Motor neuron (in vitro differentiated cells): ENCODE results near the gene GAN. TPM values are rescaled to one million over a fixed set of nuclear protein-coding genes. Genes with fewer than 3 reads are reported as not detected.
A peak's percentile ranks its signal among the peaks of the same experiment; 100 is the strongest.
"Not testable (repeated sequence)": the region's sequence is repeated elsewhere in the genome, so short reads cannot be mapped to it uniquely, and the experiment has no call there.

Experiments
- ATAC-seq, 8 experiments: fragments of 200-7000 bp; cut with Tn5 transposase; replicated peaks in 6 of 8; 2 replicates each; pipeline ENCODE4 v1.8.0; 2021; ENCODE audit warnings: mild to moderate bottlenecking in 8 of 8, moderate library complexity in 8 of 8
- H3K27ac ChIP-seq, 2 donors: fragments of 250-450 bp; sonication (Bioruptor Pico); 2 replicates each; pipeline ENCODE4 v1.9.0; 2021; ENCODE audit warnings: antibody characterized with exemption in 2 of 2, mild to moderate bottlenecking in 2 of 2, moderate library complexity in 1 of 2
- H3K4me1 ChIP-seq, 2 donors: fragments of 250-450 bp; sonication (Bioruptor Pico); replicated peaks in 1 of 2; 2 replicates each; pipeline ENCODE4 v1.6.1; 2021; ENCODE audit warnings: antibody characterized with exemption in 2 of 2, mild to moderate bottlenecking in 2 of 2, moderate library complexity in 1 of 2
- H3K4me3 ChIP-seq, 5 donors: fragments of 250-450 bp; sonication (Bioruptor Pico); 2 replicates each; pipeline ENCODE4 v1.9.0; 2021; ENCODE audit warnings: antibody characterized with exemption in 5 of 5, mild to moderate bottlenecking in 5 of 5, moderate library complexity in 4 of 5
- WGBS, 10 experiments: fragments of 450-650 bp; shearing (Covaris generic); methylation state at CpG; one replicate each; pipeline ENCODE4 v1.0.0; 2022; 5-methylcytosine and 5-hydroxymethylcytosine counted together
- in situ Hi-C, 9 experiments: fragments of 400-800 bp; cut with MboI; loops; one replicate each; pipeline ENCODE4 v1.15.0; 2021; ENCODE audit warnings: low sequenced_read_pairs in 9 of 9, low pct_unique_long_range_greater_than_20kb in 2 of 9; ENCODE audit not compliant: unreplicated experiment in 9 of 9
- total RNA-seq, 8 experiments: library from RNA; unstranded; fragments of 300-600 nt; gene quantifications; 2 replicates each; pipeline versions ENCODE4 v1.2.3 to v1.2.4, GENCODE V29; 2022

Gene GAN
- total RNA-seq, 8 experiments from 2014 or later: 6.2 to 14.5 (median 9.9) TPM

- WGBS, 10 experiments: 89 to 100% (median 93%) methylated on average over 1 to 6 of the region's 6 CpGs; no CpG with 5 or more reads in 1 of the 10 experiments
- no peak overlapping the region for H3K4me3 ChIP-seq
- no peaks in the 10 kb centered on the region for H3K4me1 ChIP-seq
- in situ Hi-C loops: no loop called here
- H3K27ac ChIP-seq: no peak overlapping the region
- no peak for ATAC-seq
Measured at GRCh38 chr16:81335669-81336068, 20.9 kb downstream of the GAN start.

- no peak overlapping the region for H3K4me3 ChIP-seq
- no peak overlapping the region for H3K27ac ChIP-seq
- no peak for ATAC-seq
- H3K4me1 ChIP-seq: no peaks in the 10 kb centered on the region
- WGBS, 10 experiments: 73 to 100% (median 94%) methylated on average over 1 to 5 of the region's 5 CpGs; no CpG with 5 or more reads in 2 of the 10 experiments
- in situ Hi-C loops: no loop called here
Measured at GRCh38 chr16:81337097-81337496, 22.3 kb downstream of the GAN start.

GRCh38 chr16:81345172-81345571 lies 30.4 kb downstream of the GAN start:
- WGBS, 10 experiments: 100% methylated on average over 1 to 2 of the region's 3 CpGs; no CpG with 5 or more reads in 6 of the 10 experiments
- H3K4me3 ChIP-seq, in situ Hi-C loops, ATAC-seq, H3K4me1 ChIP-seq, H3K27ac ChIP-seq: not testable (repeated sequence)

- in situ Hi-C loops: no loop called here
- ATAC-seq: no peak
- 100% methylated on average over 1 of the region's 1 CpG; no CpG with 5 or more reads in 1 of the 10 experiments for WGBS, 10 experiments
- Histone ChIP-seq H3K4me1 (no peaks in the 10 kb centered on the region), H3K4me3 (no peak overlapping the region), H3K27ac (no peak overlapping the region)
Measured at GRCh38 chr16:81347425-81347824, 32.7 kb downstream of the GAN start.

- ATAC-seq: no peak
- no peak overlapping the region for H3K27ac ChIP-seq
- in situ Hi-C loops: no loop called here
- H3K4me3 ChIP-seq: no peak overlapping the region
- 53 to 97% (median 86%) methylated on average over 2 to 4 of the region's 4 CpGs for WGBS, 10 experiments
- no peaks in the 10 kb centered on the region for H3K4me1 ChIP-seq
Measured at GRCh38 chr16:81349608-81350305, 35.0 kb downstream of the GAN start.

GRCh38 chr16:81350306-81350615 lies 35.5 kb downstream of the GAN start:
- in situ Hi-C loops: no loop called here
- peak in 1 of 8 experiments; percentile 19 for ATAC-seq

GRCh38 chr16:81353895-81354294 lies 39.1 kb downstream of the GAN start:
- WGBS, 10 experiments: 83 to 100% (median 97%) methylated on average over 1 to 3 of the region's 3 CpGs
- in situ Hi-C loops: no loop called here

More at GRCh38 chr16:81350306-81350615, 35.5 kb downstream of the GAN start:
- 67 to 100% (median 100%) methylated on average over 1 to 4 of the region's 4 CpGs; no CpG with 5 or more reads in 1 of the 10 experiments for WGBS, 10 experiments
- no peaks in the 10 kb centered on the region for H3K4me1 ChIP-seq
- H3K27ac ChIP-seq: no peak overlapping the region
- no peak overlapping the region for H3K4me3 ChIP-seq

GRCh38 chr16:81357711-81358260 lies 43.0 kb downstream of the GAN start:
- H3K4me3 ChIP-seq: no peak overlapping the region
- 88 to 100% (median 97%) methylated on average over 1 to 8 of the region's 9 CpGs for WGBS, 10 experiments
- H3K27ac ChIP-seq: no peak overlapping the region
- no peak for ATAC-seq
- in situ Hi-C loops: no loop called here
- H3K4me1 ChIP-seq: no peaks in the 10 kb centered on the region

More at GRCh38 chr16:81353895-81354294, 39.1 kb downstream of the GAN start:
- Histone ChIP-seq H3K4me1 (no peaks in the 10 kb centered on the region), H3K4me3 (no peak overlapping the region), H3K27ac (no peak overlapping the region)
- ATAC-seq: no peak

- no peak for ATAC-seq
- no peaks in the 10 kb centered on the region for H3K4me1 ChIP-seq
- no peak overlapping the region for H3K4me3 ChIP-seq
- in situ Hi-C loops: no loop called here
- no peak overlapping the region for H3K27ac ChIP-seq
- 38 to 100% methylated on average over 1 of the region's 1 CpG; no CpG with 5 or more reads in 8 of the 10 experiments for WGBS, 10 experiments
Measured at GRCh38 chr16:81358860-81359259, 44.1 kb downstream of the GAN start.

GRCh38 chr16:81360135-81360534 lies 45.4 kb downstream of the GAN start:
- no peak overlapping the region for H3K4me3 ChIP-seq
- H3K27ac ChIP-seq: no peak overlapping the region
- H3K4me1 ChIP-seq: no peaks in the 10 kb centered on the region
- ATAC-seq: no peak
- WGBS, 10 experiments: 63 to 100% (median 94%) methylated on average over 1 to 2 of the region's 2 CpGs; no CpG with 5 or more reads in 1 of the 10 experiments
- in situ Hi-C loops: loop anchor here in 1 of 9 experiments (10.0 kb wide), 1 partner anchor 365 kb away; no protein-coding TSS in a partner anchor

GRCh38 chr16:81365731-81366130 lies 51.0 kb downstream of the GAN start:
- Histone ChIP-seq H3K4me1 (no peaks in the 10 kb centered on the region), H3K27ac (no peak overlapping the region), H3K4me3 (no peak overlapping the region)
- 38 to 87% (median 60%) methylated on average over 1 to 3 of the region's 3 CpGs; no CpG with 5 or more reads in 3 of the 10 experiments for WGBS, 10 experiments
- no peak for ATAC-seq
- in situ Hi-C loops: loop anchor here in 1 of 9 experiments (10.0 kb wide), 1 partner anchor 359 kb away; no protein-coding TSS in a partner anchor

- no peak overlapping the region for H3K4me3 ChIP-seq
- 0 to 80% (median 64%) methylated on average over 1 to 12 of the region's 12 CpGs; no CpG with 5 or more reads in 2 of the 10 experiments for WGBS, 10 experiments
- in situ Hi-C loops: loop anchor here in 1 of 9 experiments (10.0 kb wide), 1 partner anchor 358 kb away; no protein-coding TSS in a partner anchor
- no peaks in the 10 kb centered on the region for H3K4me1 ChIP-seq
- ATAC-seq: peak in 7 of 8 experiments; percentile 47 to 84 (median 60)
- H3K27ac ChIP-seq: no peak overlapping the region
Measured at GRCh38 chr16:81366316-81366932, 51.7 kb downstream of the GAN start.

GRCh38 chr16:81367821-81368220 lies 53.1 kb downstream of the GAN start:
- no peaks in the 10 kb centered on the region for H3K4me1 ChIP-seq
- in situ Hi-C loops: loop anchor here in 1 of 9 experiments (10.0 kb wide), 1 partner anchor 357 kb away; no protein-coding TSS in a partner anchor
- ATAC-seq: no peak
- H3K27ac ChIP-seq: no peak overlapping the region
- 82 to 100% (median 97%) methylated on average over 1 to 6 of the region's 6 CpGs; no CpG with 5 or more reads in 2 of the 10 experiments for WGBS, 10 experiments
- H3K4me3 ChIP-seq: no peak overlapping the region
